ENCODE data around the gene EFHD1.
"Not testable (repeated sequence)": the region's sequence is repeated elsewhere in the genome, so short reads cannot be mapped to it uniquely, and the experiment has no call there.

GRCh38 chr2:232691117-232691516 is 57.7 kb downstream of the EFHD1 start:
- TF ChIP-seq EZH2 (IDR thresholded peaks at IDR 0.05; ENCODE audit: low read depth, unreplicated experiment); CTCF (conservative IDR thresholded peaks at IDR 0.05; ENCODE audit: low read depth in 2 of 2); ZNF114 (CRISPR knock-in tag; IDR thresholded peaks at IDR 0.05); STAT1 (IDR thresholded peaks at IDR 0.05; ENCODE audit: unreplicated experiment); POLR2AphosphoS5 (IDR thresholded peaks at IDR 0.05; ENCODE audit: low read depth); REST (IDR thresholded peaks at IDR 0.05; ENCODE audit: unreplicated experiment); EZH2phosphoT487 (IDR thresholded peaks at IDR 0.05; ENCODE audit: unreplicated experiment); JUNB (IDR thresholded peaks at IDR 0.05; ENCODE audit: unreplicated experiment); CREB1 (CRISPR knock-in tag; IDR thresholded peaks at IDR 0.05; ENCODE audit: low read depth); ETS1 (IDR thresholded peaks at IDR 0.05): not testable (repeated sequence)

All from GM23338 (cell line).